Stimulated activated CD8-positive, alpha-beta memory T cell treated with anti-CD3 and anti-CD28 coated beads, Interleukin-4, amount 100 ng/mL, for 24 hours (primary cell): ENCODE measurements around the gene NVL.
"Not testable (repeated sequence)": the region's sequence is repeated elsewhere in the genome, so short reads cannot be mapped to it uniquely, and the experiment has no call there.

ENCODE experiments used
- DNase-seq: peaks from one replicate; pipeline ENCODE4 v3.0.0-alpha.2; 2020; ENCODE audit warnings: low read depth

The NVL gene

DNA sequence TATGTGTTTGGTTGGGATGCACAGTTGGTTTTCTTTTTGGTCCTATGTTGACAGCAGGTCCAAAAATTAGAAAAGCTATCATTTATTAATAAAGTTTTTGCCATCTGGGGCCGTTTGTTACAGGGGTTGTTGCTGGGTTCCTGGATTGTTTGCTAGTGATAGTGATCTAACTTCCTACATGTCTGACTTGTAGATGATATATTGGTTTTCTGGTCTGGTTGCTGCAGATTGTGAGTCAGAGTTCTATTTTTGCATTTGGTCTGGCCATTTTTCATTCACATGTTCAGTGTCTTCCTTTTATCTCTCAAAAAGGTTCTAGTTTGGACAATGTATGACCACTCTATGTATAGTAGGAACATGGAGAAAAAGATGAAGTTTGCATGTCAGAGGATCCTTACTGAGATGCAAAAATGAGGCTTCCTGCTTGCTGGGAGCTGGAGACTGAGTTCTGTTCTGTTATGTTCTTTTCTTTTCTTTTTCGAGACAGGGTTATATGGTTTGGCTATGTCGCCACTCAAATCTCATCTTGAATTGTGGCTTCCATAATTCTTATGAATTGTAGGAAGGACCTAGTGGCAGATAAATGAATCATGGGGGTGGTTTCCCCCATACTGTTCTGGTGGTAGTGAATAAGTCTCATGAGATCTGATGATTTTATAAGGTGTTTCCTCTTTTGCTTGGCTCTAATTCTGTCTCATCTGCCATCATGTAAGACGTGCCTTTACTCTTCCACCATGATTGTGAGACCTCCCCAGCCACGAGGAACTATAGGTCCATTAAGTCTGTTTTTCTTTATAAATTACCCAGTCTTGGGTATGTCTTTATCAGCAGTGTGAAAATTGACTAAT, 4.2 kb upstream of the NVL start:
- no peak for DNase-seq

DNA sequence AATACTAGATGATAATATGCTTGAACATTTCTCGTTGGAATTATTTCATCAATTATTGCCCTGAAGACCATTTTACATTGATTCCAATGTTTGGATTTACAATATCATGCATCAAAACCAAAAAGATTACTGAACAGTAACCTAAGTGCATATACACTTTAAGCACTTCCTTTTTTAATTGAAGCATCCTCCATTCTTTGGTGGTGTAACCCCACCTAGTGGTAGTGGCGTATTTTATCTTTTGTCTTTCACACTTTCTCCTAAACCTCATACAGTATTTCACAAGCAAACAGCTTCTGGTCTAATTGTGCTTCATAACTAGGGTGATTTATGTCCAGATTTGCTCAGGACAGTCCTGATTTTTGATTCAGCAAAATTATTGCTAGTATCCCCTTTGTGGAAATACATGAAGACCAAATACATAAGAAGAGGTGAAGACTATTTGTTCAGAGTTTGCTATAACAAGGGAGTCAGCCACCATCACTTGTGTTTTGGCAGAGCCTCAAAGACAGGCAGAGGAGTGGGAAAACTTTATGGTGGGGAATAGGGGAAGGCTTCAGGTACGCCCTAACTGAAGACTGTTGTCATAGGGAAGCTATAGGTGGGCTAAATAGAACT, 3.4 kb upstream of the NVL start:
- no peak for DNase-seq

- DNase-seq = no peak
Measured at GRCh38 chr1:224331824-224332223, 1.9 kb upstream of the NVL start.

DNA sequence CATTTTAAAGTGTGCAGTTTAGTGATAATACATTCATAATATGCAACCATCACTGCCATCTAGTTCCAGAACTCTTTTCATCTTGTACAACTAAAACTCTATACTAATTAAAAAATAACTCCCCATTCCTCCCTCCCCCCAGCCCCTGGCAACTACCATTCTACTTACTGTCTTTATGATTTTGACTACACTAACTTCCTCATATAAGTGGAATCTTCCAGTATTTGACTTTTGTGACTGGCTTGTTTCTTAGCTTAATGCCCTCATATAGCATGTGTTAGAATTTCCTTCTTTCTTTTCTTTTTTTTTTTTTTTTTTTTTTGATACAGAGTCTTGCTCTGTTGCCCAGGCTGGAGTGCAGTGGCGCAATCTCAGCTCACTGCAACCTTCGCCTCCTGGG, 1.4 kb upstream of the NVL start:
- no peak for DNase-seq

DNA sequence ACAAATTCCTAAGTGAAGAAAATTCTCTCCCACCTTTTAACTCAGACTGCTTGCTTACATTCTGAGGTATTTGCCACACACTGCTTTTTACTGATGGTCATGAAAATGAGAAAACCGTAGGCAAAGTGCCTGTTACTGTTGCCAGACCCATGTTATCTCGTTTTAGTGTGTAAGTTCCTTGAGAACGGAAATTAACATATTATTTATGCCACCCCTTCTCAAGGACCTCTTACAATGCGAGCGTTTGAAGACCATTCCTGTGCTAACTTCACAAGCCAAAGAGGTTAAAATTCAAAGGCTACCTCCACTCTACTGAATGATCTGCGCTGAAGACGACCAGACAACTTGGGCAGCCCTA, 509 bp downstream of the NVL start:
- no peak for DNase-seq

GRCh38 chr1:224328644-224329043, 1.3 kb downstream of the NVL start:
- DNase-seq = no peak

DNA sequence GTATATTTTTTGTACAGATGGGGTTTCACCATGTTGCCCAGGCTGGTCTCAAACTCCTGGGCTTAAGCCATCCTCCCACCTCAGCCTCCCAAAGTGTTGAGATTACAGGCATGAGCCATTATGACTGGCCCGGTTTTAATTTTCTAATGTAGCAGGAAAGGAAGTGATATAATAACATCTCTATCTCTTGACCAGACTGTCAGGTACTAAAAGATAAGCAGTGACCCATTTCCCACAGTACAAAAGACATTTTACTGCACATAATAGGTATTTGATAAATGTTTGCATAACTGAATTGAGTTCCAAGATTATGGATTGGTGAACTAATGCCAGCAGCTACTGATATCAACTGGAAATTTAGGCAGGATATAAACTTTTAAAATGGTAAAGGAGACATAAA, 4.0 kb downstream of the NVL start:
- no peak for DNase-seq

GRCh38 chr1:224321706-224322105, 8.3 kb downstream of the NVL start:
- DNase-seq = no peak

- no peak for DNase-seq
Measured at GRCh38 chr1:224317383-224318045, 12.5 kb downstream of the NVL start.

DNA sequence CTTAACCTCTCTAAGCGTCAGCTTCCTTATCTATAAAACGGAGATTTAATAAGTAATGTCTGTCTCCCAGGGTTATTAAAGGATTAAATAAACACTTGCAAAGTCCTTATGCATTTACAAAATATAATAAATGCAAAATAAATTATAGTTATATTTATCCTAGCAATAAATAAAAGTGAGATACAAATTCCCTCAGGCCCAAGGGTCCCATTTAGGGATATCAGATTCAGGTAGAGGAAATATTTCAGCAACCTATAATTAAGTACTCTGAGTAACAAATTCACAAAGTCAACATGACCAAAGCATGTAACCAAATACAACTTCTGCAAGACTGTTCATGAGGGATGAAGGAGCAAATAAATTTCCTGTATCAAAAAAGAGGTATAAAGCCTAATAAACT, 17.9 kb downstream of the NVL start:
- no peak for DNase-seq

- DNase-seq = not testable (repeated sequence)
Measured at GRCh38 chr1:224311503-224311902, 18.5 kb downstream of the NVL start.

GRCh38 chr1:224308064-224308463, 21.9 kb downstream of the NVL start:
- no peak for DNase-seq

GRCh38 chr1:224304767-224305166, 25.2 kb downstream of the NVL start:
- no peak for DNase-seq

GRCh38 chr1:224302947-224303346, 27.0 kb downstream of the NVL start:
- no peak for DNase-seq

- DNase-seq = no peak
Measured at GRCh38 chr1:224301391-224301790, 28.6 kb downstream of the NVL start.

GRCh38 chr1:224300346-224300745, 29.6 kb downstream of the NVL start:
- no peak for DNase-seq

GRCh38 chr1:224298346-224299330, 31.3 kb downstream of the NVL start:
- no peak for DNase-seq

DNA sequence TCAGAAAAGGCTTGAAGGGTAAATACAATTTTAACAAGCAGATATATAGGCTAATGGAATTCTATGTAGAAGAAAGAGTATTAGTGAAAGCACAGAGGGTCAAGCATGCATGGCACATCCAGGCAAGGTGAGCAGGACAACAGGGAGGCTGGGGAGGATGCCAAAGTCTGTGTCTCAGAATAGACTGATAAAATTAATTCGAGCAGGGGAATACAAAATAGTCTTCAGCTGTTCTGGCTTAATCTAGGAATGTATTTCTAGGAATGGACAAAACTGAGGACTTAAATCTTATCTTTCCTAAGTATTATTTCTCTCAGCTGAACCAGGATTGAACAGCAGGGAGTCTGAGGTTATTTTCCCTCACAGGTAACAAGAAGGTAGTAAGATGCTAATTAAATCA, 35.2 kb downstream of the NVL start:
- no peak for DNase-seq

DNA sequence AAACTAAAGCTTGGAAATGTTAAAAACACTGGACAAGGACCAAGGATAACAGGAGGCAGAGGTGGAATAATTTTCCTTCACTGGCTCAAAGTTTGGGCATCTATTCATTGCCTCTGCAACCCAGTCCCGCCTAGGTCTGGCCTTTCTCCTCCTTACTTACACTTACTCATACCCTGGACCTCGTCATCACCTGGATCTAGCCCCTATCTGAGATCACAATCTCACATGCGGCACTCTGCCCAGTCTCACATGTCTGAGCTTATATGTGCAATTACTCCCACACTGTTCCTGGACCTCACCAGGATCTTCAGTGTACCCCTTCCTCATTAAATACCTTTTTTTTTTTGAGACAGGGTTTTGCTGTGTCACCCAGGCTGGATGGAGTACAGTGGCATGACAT, 37.6 kb downstream of the NVL start:
- no peak for DNase-seq

- DNase-seq = no peak
Measured at GRCh38 chr1:224289396-224289795, 40.6 kb downstream of the NVL start.

DNA sequence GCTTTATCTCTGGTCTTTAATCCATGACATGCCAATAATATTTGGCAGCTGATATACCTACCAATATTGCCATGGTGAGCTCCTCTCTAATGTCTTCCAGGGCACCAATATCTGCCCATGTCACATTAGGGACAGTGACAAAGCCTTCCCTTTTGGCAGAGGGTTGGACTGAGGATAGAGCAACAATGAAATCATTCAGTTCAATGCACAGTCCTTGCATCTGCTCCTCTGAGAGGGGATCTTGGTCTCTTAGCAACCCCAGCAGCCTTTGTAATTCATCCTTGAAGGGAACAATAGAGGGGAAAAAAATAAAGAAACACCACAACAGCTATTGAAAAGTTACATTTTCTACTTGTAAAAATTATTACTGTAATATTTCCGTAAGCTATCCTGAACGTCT, 42.3 kb downstream of the NVL start:
- no peak for DNase-seq

DNA sequence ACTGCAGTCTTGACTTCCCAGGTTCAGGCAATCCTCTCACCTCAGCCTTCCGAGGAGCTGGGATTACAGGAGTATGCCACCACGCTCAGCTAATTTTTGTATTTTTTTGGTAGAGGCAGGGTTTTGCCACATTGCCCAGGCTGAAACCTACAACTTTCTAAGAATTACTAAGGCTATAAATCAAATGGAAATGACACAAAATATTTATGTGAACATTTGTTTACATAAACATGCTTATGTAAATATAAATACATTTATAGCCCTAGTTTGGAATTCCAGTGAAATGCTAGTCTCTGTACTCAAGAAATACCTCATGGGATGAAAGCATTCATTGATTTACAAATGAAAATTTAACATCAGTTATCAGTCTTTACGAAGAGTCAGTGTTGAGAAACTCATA, 47.8 kb downstream of the NVL start:
- DNase-seq = no peak
